Adrenal gland (tissue), 12 donors: Measurements from ENCODE around the gene LORICRIN. TPM values are rescaled to one million over a fixed set of nuclear protein-coding genes. Genes with fewer than 3 reads are reported as not detected.

Experiments used
- DNase-seq, 7 donors: peaks; one replicate each; pipeline ENCODE4 v3.0.0-alpha.2; 2019 to 2020
- H3K27ac ChIP-seq, 5 donors: fragments of 200-600 bp; sonication (generic) in 4 of 5; 1 replicate in 3 of 5; 2 replicates in 2 of 5; pipeline versions ENCODE4 v1.5.1 to v1.8.0; 2016 to 2020; ENCODE audit warnings: mild to moderate bottlenecking in 1 of 5
- H3K27me3 ChIP-seq: fragments of 200-600 bp; 2 replicates; pipeline ENCODE4 v1.8.0; 2021
- H3K36me3 ChIP-seq, 2 donors: fragments of 200-600 bp; replicated peaks in 1 of 2; 1 replicate in 1 of 2; 2 replicates in 1 of 2; pipeline versions ENCODE4 v1.5.1 to v1.8.0; 2018 to 2022
- H3K4me1 ChIP-seq, 2 donors: fragments of 200-600 bp; replicated peaks in 1 of 2; 1 replicate in 1 of 2; 2 replicates in 1 of 2; pipeline versions ENCODE4 v1.5.1 to v1.8.0; 2018 to 2021
- H3K4me3 ChIP-seq, 4 donors: fragments of 200-600 bp; sonication (generic) in 3 of 4; one replicate each; pipeline ENCODE4 v1.5.1; 2016 to 2018
- H3K9me3 ChIP-seq, 3 donors: fragments of 200-600 bp; sonication (generic) in 1 of 3; replicated peaks in 1 of 3; 1 replicate in 2 of 3; 2 replicates in 1 of 3; pipeline versions ENCODE4 v1.5.1 to v1.8.0; 2016 to 2021
- POLR2A ChIP-seq, 2 donors: fragments of 450-650 bp; IDR thresholded peaks; one replicate each; pipeline ENCODE4 v1.6.1; 2017; ENCODE audit warnings: antibody characterized with exemption in 2 of 2, mild to moderate bottlenecking in 2 of 2, moderate library complexity in 1 of 2
- whole genome bisulfite sequencing, 4 donors: extraction: QIAGEN DNeasy Blood & Tissue Kit in 2 of 4; methylation state at CpG; one replicate each; pipeline versions ENCODE4 v1.1.5 to v1.1.7; 2013 to 2017; 5-methylcytosine and 5-hydroxymethylcytosine counted together
- intact Hi-C, 2 donors: fragments of 100-400 bp; cut with DNase I; formaldehyde crosslinking; loops; one replicate each; pipeline versions ENCODE4 v1.14.1 to v1.15.0; 2022 to 2023
- polyA plus RNA-seq, 3 donors: library from polyadenylated mRNA; stranded (reverse); fragments of 200-250 nt in 2 of 3; fragments of 350-450 nt in 1 of 3; fragmentation: Illumina TruSeq in 1 of 3; extraction: RNeasy Lipid Tissue Mini Kit (QIAGEN cat#74804) in 1 of 3; gene quantifications; one replicate each; pipeline ENCODE4 v1.2.3, GENCODE V29; 2013 to 2014
- total RNA-seq, 9 donors: library from RNA; depleted of rRNA in 4 of 9; stranded (reverse); fragments of >200 nt in 4 of 9; fragments of 120-200 nt in 1 of 9; fragmentation: NEBNext Ultra II Directional in 1 of 9; extraction: Animal tissue kit (Norgen Biotek cat#: 25700) in 1 of 9; gene quantifications; one replicate each; pipeline versions ENCODE4 v1.1.0 to v1.2.4, GENCODE V29; 2013 to 2023
- TF ChIP-seq, protein P1 (sequence below), 6 experiments: fragments of 450-650 bp in 4 of 6; fragments of 200-600 bp in 2 of 6; sonication (generic) in 1 of 6; IDR thresholded peaks; 1 replicate in 5 of 6; 2 replicates in 1 of 6; pipeline versions ENCODE4 v1.5.1 to v1.8.0; 2016 to 2021; ENCODE audit warnings: antibody characterized with exemption in 6 of 6, mild to moderate bottlenecking in 2 of 6, moderate library complexity in 1 of 6
- donor health status: healthy with polysubstance abuse.
- donor health status: Bipolar disorder and iron deficiency.
- donor health status: DM: yes; HTN: yes; CAD: no.
- donor health status: DM: no; HTN: no; CAD: no.
- donor health status: DM: no; HTN: no; CAD: no.
- donor health status: DM: yes; HTN: yes; CAD: no.

The LORICRIN gene
- total and polyA plus RNA-seq, 12 donors, result not detected

DNA sequence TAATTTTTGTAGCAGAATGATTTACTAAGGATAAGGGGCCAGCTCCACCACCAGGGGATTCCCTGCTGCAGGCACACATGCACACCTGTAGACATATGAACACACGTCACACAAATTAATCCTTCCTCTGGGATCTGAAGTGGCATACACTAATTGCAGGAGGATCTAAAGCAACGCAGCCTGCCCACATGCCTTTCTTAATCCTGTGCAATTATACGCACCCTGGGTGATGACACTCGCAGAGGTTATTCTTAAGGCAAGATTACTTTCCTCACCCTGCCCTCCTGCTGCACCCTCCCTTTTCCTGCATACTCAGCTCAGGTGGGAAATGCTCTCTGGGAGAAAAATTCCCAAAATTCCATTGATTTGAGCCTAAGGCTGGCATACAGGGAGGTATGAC is 7.5 kb upstream of the LORICRIN start:
- WGBS, 4 donors, result 82 to 86% (median 83%) methylated on average over 4 of the region's 4 CpGs
- no peaks in the 10 kb centered on the region for H3K36me3 ChIP-seq
- no peaks in the 10 kb centered on the region for H3K4me1 ChIP-seq
- intact Hi-C loops, result no loop called here
- H3K9me3 ChIP-seq, result no peaks in the 10 kb centered on the region
- no peak overlapping the region for H3K4me3 ChIP-seq
- no peak for DNase-seq
- no peak for TF ChIP-seq POLR2A (IDR thresholded peaks at IDR 0.05)
- TF ChIP-seq, protein P1, sequence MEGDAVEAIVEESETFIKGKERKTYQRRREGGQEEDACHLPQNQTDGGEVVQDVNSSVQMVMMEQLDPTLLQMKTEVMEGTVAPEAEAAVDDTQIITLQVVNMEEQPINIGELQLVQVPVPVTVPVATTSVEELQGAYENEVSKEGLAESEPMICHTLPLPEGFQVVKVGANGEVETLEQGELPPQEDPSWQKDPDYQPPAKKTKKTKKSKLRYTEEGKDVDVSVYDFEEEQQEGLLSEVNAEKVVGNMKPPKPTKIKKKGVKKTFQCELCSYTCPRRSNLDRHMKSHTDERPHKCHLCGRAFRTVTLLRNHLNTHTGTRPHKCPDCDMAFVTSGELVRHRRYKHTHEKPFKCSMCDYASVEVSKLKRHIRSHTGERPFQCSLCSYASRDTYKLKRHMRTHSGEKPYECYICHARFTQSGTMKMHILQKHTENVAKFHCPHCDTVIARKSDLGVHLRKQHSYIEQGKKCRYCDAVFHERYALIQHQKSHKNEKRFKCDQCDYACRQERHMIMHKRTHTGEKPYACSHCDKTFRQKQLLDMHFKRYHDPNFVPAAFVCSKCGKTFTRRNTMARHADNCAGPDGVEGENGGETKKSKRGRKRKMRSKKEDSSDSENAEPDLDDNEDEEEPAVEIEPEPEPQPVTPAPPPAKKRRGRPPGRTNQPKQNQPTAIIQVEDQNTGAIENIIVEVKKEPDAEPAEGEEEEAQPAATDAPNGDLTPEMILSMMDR (IDR thresholded peaks at IDR 0.05), result no peak
- peaks cover 10% of the 10 kb centered on the region for H3K27me3 ChIP-seq
- no peak overlapping the region for H3K27ac ChIP-seq

DNA sequence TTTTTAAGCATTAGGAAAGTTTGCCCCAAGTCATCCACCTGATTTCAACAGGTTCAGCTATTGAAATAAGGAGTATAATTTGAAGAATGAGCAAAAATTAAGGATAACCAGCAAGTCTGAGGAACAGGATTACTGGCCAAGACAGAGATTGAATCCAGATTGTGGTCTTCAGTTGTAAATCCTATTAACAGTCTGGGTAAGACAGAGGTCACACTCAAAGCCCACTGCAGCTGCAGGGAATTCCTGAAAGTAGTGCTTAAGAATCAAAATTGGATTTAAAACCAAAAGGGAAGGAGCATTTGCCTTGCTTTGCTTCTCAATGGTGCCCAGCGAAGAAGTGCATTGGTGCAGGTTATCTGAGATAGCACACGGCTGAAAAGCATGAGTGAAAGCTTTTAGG is 6.4 kb upstream of the LORICRIN start:
- peaks cover 10% of the 10 kb centered on the region for H3K27me3 ChIP-seq
- H3K36me3 ChIP-seq, result no peaks in the 10 kb centered on the region
- no peak for TF ChIP-seq POLR2A (IDR thresholded peaks at IDR 0.05)
- TF ChIP-seq, protein P1 (IDR thresholded peaks at IDR 0.05), result no peak
- no peaks in the 10 kb centered on the region for H3K4me1 ChIP-seq
- no peaks in the 10 kb centered on the region for H3K9me3 ChIP-seq
- intact Hi-C loops, result no loop called here
- no peak for DNase-seq
- 35 to 92% (median 65%) methylated on average over 2 of the region's 2 CpGs for WGBS, 4 donors
- no peak overlapping the region for H3K27ac ChIP-seq
- H3K4me3 ChIP-seq, result no peak overlapping the region

DNA sequence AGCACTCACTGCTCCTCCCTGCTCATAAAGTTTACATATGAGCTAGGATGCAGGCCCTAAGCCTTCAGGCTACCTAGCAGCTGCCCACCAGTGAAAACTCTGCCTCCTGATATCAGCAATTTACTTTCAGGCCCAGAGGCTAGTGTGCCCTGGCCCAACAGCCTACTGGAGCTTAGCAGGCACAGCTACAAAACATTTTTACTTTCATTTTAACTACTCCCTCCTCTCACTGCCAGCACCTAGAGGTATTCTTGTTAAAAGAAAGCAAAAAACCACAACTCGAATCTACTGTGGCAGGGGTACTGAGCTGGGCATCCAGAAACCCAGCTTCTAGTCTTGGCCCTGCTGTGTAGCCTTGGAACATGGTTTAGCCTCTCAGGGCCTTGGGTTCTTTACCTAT is 5.8 kb upstream of the LORICRIN start:
- H3K4me1 ChIP-seq, result no peaks in the 10 kb centered on the region
- no peak overlapping the region for H3K4me3 ChIP-seq
- TF ChIP-seq, protein P1 (IDR thresholded peaks at IDR 0.05), result no peak
- TF ChIP-seq POLR2A (IDR thresholded peaks at IDR 0.05), result no peak
- no peaks in the 10 kb centered on the region for H3K9me3 ChIP-seq
- intact Hi-C loops, result no loop called here
- H3K27me3 ChIP-seq, result peaks cover 10% of the 10 kb centered on the region
- 36 to 64% (median 49%) methylated on average over 1 of the region's 1 CpG for WGBS, 4 donors
- H3K27ac ChIP-seq, result no peak overlapping the region
- DNase-seq, result no peak
- no peaks in the 10 kb centered on the region for H3K36me3 ChIP-seq

DNA sequence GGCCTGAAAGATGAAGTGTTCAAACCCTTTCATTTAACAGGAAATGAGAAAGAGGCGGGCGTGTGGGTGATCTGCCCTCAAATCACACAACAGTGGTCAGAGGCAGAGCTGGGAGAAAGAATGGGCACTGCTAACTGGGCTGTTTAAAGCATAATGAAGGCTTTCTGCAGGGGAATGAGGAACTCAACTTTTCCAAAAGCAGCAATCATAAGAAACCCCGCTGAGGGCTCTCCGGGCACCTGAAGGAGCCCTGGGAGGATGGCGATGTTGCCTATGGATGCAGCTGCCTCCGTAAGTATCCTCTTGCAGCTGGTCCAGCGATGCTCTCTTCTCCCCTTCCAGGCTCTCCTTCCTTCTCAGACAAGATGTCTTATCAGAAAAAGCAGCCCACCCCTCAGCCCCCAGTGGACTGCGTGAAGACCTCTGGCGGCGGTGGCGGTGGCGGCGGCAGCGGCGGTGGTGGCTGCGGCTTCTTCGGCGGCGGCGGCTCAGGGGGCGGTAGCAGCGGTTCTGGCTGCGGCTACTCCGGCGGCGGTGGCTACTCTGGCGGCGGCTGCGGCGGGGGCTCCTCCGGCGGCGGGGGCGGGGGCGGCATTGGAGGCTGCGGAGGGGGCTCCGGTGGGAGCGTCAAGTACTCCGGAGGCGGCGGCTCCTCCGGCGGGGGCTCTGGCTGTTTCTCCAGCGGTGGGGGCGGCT is 1.2 kb downstream of the LORICRIN start:
- Histone ChIP-seq H3K36me3 (no peaks in the 10 kb centered on the region), H3K27ac (no peak overlapping the region), H3K9me3 (no peaks in the 10 kb centered on the region), H3K27me3 (peaks cover 41% of the 10 kb centered on the region), H3K4me1 (peaks cover 6 to 11% of the 10 kb centered on the region in 2 donors), H3K4me3 (peak overlapping the region in 2 of 4 donors; percentile 19 to 57)
- 14 to 72% (median 26%) methylated on average over 3 to 44 of the region's 45 CpGs for WGBS, 4 donors
- intact Hi-C loops, result no loop called here
- no peak for DNase-seq
- TF ChIP-seq, protein P1 (IDR thresholded peaks at IDR 0.05), result no peak
- no peak for TF ChIP-seq POLR2A (IDR thresholded peaks at IDR 0.05)
